HG02870 (cell line): ENCODE measurements around the gene BRI3.

Experiments
- ATAC-seq: cut with Tn5 transposase; IDR thresholded peaks from one replicate; pipeline ENCODE4 v1.9.1; 2021; ENCODE audit warnings: mild to moderate bottlenecking, moderate library complexity; ENCODE audit not compliant: unreplicated experiment

Gene BRI3

DNA sequence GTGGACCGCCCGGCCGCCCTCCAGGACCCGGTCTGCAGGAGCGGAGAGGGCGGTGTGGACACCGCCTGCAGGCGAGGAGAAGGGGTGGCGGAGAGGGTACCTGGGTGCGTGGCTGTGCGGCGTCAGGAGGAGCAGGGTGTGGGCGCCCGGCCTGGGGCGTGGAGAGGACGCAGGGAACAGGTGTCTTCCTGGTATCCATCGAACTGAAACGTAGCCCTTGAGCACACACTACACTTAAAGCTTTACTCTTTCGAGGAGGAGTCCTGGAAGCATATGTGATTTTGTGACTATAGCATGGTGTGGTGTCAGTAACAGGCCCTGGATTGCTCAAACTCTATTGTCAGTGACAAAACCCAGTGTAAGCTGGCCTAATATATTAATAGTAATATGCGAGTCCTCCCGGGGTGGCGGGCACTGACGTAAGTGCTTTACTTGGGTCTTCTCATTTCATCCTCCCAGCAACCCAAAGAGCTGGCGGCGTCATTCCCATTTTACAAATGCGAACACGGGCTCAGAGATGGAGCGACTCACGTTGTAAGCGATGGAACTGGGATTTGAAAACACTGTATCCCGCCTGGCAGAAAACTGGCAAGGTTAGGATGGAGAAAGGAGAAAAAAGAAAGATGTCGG is 28.9 kb upstream of the BRI3 start:
- ATAC-seq, result peak; percentile 25

DNA sequence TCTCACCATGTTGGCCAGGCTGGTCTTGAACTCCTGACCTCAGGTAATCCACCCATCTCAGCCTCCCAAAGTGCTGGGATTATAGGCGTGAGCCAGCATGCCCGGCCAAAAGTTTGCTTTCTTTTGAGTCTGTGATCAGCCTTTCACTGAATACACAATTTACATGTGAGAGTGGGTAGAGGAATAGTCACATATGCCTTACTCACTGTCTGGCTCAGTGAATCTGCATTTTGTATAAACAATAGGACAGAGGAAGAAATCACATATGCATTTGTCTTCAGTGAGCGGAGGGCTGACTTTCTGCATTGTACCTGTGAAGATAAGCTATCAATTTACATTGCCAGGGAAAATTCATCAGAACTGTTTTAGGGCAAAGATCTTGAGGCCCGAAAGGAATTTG is 27.0 kb upstream of the BRI3 start:
- no peak for ATAC-seq

DNA sequence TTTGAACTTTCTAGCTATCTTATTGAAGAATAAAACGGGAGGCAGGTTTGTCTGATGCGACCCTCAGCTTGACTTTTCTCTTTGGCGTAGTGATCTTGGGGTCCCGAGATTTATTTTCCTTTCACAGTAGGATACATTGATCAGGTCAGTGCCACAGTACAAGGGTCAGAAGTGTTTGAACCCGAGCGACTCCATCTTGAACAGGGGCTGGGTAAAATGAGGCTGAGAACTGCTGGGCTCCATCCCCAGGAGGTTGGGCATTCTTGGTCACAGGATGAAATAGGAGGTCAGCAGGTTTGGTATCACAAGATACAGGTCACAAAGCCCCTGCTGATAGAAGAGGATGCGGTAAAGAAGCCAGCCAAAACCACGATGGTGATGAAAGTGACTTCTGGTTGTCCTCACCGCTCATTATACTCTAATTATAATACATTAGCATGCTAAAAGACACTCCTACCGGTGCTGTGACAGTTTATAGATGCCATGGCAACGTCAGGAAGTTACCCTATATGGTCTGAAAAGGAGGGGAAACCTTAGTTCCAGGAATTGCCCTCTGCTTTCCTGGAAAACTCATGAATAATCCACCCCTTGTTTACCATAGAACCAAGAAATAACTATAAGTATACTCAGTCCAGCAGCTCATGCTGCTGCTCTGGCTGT is 26.4 kb upstream of the BRI3 start:
- ATAC-seq, result no peak

DNA sequence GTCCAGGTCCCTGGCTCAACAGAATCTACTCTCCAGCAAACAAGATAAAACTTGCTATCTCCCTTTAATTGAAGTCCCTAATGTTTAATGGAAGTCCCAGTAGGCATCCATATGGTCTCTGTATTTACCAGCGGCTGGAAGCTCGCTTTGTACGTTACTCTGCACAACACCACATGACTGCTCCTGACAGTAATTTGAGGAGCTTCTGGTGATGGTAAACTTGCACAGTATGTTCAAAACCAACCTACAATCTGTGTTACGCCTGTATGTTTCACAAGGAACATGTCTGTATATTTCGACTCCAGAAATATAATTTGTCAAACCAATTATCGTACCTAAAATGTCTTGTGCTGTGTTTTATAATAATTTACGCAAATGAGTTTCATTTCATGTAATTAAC is 25.1 kb upstream of the BRI3 start:
- no peak for ATAC-seq

DNA sequence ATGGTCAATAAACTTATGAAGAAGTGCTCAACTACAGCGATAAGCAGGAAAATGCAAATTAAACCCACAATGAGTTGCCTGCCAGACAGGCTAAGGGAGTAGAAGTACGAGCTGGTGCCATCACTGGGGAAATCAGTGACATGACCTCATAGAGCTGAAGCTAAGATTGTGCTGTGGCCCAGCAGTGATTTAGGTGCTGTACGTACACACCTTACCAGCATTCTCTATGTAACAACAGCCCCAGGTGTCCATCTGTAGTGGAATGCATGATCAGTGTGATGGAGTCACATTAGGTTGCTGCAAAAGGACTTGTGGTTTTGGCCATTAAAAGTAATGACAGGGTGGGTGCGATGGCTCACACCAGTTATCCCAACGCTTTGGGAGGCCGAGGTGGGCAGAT is 23.8 kb upstream of the BRI3 start:
- ATAC-seq, result no peak

DNA sequence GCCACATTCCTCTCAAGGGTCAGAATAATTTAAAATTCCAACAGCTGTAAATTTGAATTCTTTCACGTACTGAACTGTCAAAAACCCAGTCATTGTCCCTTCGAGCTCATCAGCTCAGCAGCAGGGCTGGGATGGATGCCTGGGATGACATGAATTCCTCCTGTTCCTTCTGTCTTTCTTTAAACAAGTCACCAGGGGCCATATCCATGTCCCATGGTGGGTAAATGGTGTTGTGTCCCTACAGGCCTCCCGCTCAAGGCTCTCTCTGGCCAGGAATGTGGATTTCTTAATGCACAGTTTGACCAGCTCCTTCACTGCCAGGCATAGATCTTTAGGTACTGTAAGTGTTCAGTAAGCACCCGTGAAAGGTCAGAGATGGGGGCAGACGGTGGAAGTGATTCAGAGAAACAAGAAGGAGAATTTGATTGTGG is 15.6 kb upstream of the BRI3 start:
- ATAC-seq, result no peak

DNA sequence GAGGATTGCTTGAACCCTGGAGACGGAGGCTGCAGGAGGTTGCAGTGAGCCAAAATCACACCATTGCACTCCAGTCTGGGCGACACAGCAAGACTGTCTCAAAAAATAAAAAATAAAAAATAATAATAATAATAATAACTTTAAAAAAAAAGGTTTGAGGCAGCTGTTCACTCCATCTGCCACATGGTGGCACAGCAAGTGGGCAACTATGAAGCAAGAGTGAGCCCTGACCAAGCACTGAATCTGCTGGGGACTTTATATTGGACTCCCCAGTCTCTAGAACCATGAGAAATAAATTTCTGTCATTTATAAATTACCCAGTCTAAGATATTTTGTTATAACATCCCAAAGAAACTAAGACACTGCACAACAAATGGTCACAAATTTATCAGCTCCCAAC is 14.6 kb upstream of the BRI3 start:
- no peak for ATAC-seq

DNA sequence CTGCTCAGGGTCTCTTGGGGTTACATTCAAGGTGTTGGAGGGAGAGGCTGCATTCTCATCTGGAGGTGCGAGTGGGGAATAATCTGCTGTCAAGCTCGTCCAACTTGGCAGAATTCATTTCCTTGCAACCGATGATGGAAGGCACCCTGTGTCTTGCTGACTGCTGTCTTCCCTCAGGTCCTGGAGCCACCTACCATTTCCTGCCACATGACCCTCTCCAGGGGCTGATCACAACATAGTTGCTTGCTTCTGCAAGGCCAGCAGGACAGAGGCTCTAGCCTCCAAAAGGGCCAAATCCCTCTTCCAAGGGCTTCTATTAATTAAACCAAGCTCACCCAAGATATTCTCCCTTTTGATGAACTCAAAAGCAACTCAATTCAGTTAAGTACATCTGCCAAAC is 14.2 kb upstream of the BRI3 start:
- ATAC-seq, result no peak

DNA sequence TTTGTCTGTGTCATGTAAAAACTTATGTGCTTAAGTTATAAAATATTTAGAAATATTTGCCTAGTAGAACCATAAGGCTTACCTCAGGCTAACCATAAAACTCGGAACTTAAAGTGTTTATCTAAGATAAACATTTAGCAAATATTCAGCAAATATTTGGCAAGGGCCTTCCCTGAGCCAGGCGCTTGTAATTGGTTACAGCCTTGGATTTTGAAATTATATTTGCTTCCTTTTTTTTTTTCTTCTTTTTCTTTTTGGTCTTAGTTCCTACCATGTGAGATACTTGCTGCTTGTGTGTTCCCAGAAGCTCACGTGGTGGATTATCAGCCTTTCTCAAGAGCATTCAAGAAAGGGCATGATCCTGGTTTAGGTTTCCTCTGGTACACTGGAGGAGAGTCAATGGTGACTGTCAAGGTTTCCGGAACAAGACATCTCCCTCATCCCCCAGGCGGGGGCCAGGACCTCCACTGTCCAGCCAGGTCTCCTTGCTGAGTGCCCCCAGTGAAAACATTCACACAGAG is 5.2 kb upstream of the BRI3 start:
- ATAC-seq, result no peak

DNA sequence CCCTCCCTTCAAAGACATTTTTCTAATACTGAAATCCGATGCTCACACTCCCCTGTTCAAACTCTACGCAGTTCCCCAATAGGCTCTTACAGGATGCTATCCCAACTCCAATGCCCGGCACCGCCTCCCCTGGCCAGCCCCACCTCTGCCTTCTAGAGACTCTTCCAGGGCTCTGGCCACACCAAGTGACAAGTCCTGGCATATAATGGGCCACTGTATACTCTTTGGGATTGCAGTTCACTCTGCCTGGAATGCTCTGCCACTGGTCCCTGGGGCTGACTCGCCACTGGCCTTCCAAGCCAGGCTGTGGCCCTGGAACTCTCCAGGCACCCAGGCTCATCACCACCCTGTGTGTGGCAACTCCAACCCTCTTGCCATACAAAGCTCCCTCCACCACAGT is 3.1 kb upstream of the BRI3 start:
- ATAC-seq, result no peak

DNA sequence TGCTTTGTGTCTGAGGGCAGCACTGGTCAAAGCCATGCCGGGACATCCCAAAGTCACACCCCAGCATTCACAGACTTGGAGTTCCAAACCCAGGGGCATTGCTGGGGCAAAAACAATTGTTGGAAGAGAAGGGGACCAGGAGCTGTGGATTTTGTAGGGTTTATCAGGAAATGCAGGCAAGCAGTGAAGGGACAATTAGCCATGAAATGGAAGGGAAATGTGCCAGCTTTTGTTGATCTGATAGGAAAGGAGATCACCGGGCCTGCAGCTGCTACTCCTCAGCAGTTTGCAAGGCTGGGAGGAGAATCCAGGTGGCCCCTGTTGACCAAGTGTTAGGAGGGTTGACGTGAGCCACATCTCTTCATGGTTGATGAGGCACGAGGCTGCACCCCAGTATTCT is 2.5 kb upstream of the BRI3 start:
- ATAC-seq, result no peak

DNA sequence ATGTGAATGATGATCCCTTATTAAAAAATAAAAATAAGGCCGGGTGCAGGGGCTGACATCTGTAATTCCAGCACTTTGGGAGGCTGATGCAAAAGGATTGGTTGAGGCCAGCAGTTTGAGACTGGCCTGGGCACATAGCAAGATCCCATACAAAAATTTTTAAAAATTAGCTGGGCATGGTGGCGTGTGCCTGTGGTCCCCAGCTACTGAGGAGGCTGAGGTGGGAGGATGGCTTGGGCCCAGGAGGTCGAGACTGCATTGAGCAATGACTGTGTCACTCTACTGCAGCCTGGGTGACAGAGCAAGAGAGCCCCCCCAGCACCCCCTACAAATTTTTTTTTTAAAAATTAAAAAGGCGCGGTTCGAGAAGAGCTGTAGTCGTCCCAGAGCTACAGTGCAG is 1.2 kb upstream of the BRI3 start:
- ATAC-seq, result no peak

DNA sequence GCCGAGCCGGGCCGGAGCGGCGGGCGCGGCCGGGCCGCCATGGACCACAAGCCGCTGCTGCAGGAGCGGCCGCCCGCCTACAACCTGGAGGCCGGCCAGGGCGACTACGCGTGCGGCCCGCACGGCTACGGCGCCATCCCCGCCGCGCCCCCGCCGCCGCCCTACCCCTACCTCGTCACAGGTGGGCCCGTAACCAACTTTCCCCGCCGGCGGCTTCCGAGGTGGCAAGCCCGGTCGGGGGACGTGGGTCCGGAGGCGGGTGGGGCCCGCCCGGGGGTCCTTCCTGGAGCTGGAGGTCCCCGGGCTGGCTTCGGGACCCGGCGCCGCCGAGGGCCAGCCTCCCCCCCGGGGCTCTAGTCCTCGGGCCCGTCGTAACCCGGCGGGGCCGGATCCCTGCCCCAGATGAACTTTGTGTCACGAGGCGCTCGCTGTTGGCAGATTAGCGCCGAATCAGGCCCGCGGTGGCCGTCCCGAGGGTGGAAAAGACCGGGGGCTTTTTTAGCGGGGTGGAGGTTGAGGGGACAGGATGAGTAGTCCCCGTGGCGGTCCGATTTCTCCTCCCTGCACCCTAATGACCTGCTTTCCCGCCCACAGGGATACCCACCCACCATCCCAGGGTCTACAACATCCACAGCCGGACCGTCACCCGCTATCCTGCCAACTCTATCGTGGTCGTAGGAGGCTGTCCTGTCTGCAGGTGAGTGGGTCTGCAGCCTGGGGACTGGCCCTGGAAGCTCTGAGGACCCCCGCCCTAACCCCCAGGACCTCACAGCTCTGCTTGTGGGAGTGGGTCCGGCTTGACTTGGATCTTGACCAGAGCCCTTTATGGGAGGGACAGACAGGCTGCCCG is 496 bp downstream of the BRI3 start:
- peak; percentile 30 for ATAC-seq

DNA sequence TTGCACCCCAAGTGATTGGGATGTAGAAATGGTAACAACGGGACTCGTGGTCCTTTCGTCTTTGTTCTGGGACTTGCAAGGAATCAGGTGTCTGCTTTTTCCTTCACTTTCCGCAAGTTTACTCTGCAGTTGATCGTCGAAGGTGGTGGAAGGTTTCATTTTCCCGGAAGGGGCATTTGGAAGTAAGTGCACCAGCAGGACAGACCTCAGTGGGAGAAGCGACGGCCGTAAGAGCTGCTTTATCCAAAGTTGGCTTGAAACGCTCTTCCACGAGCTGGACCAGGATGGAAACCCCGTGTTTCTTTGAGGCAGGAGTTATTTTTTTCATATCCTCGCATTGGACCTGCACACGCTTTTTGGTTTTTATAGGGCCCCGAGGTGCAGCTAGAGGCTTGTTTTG is 1.2 kb downstream of the BRI3 start:
- no peak for ATAC-seq

DNA sequence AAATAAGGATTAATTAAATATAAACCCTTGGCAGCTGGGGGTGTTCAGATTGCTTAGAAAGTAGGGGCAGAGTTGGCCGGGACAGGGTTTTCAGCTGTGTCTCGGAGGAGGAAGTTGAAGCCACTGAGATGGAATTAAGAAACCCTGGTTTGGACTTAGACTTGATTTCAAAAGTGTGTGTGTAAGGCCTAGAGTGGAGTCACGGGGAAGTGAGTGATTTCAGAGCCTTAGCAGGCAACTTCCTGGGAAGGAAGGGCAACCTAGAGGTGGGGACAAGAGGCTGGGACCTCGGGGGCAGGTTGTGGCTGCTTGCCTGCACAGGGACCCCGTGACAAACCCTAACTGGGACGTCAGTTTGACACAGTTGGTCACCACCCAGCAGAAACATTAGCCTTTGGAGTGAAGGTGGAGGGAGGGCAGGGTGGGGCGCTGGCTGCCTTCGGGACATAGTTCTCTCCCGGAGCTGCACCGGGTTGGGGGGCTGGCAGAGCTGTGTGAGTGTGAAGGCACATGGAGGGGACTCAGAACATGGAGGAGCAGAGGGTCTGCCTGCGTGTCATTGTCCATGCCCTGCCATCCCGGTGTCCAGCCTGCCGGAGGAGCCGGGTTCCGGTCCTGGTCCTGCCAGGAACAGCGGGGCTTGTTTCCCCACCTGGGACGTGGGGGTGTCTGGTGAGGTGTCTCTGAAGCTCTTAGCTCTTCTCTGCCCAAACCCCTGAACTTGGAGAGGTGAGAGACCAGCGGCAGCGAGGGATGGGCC is 1.8 kb downstream of the BRI3 start:
- ATAC-seq, result no peak

DNA sequence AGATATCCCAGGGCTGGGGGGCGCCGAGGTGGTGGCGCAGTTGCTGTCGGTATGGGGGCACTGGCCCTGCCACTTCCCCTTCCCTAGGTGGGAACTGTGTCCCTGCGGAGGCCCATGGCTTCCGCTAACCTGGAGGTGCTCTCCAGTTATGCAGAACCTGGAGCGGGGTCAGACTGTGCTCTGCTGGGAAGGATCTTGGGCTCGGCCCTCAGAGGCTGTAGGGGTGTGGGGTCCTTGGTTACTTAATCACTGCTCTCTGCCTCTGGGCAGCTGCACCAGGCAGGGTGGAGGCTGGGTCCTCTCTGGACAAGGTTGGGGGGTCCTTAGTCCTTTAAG is 2.4 kb downstream of the BRI3 start:
- no peak for ATAC-seq

DNA sequence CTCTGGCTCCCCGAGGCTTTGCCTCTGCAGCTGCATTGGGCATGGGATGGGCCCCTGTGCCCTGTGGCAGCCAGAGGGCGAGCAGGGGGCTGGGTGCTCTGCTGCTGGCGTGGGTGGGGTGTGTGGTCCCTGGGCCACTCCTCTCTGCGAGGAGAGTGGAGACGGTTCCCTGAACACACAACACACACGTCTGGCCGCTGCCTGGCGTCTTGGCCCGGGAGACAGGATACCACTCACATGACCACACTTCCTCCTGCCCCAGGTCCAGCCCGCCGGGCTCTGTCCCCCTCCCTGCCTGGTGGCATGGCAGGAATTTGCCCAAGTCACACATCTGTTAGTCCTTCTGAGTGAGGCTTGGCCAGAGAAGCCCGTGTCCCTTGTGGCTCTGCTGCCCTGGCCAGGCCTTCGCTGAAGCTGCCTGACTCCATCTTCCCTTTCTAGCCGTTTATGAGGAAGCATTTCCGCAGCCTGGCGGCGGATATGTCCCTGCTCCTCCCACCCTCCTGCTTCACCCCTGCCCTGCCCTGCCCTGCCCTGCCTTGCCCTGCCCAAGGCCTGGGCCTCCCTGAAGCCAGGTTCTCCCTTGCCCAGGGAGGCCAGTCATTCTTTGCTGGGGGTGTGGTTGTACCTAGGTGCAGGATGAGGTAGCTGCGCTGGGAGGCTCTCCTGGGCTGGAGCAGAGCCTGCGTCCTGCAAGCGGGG is 3.0 kb downstream of the BRI3 start:
- no peak for ATAC-seq

DNA sequence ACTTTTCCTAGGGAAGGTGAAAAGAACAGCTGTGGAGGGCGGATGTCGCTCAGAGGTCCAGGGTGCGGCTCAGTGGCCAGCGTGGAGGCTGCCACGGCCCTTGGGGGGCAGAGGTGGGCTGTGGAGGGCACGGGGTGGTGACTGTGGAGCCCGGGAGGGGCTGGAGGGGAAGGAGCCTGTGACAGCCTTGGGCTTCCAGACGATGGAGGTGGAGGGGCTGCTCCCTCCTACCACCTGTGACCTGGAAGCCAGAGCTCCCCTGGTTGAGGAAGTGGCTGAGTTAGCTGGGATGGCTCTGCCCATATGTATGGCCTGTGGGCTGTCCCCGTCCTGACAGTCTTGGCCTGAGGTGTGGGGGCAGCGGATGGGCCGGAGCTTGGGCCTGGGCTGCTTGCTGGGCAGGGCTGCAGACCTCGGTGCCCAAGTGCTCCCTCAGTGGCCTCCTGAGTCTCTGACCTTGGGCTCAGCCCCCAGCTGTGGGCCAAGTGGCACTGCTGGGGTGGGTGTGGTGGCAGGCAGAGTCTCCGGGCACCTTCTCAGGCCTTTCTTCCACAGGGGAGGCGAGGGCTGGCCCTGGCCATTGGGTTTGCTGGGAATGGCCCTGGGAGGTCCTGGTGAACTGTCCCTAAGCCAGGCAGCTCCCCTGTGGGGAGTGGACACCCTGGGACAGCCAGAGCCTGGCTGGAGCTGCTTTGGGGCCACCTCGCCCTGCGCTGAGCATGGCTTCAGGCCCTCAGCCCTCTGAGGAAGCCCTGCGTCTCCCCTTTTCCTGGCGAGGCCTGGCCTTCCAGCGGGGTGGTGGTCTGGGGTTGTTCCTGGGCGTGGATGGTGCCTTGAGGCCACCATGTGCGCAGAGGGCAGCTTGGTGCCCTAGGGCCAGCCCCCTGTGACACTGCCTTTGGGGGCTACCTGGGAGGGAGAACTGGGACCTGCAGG is 3.9 kb downstream of the BRI3 start:
- ATAC-seq, result no peak

DNA sequence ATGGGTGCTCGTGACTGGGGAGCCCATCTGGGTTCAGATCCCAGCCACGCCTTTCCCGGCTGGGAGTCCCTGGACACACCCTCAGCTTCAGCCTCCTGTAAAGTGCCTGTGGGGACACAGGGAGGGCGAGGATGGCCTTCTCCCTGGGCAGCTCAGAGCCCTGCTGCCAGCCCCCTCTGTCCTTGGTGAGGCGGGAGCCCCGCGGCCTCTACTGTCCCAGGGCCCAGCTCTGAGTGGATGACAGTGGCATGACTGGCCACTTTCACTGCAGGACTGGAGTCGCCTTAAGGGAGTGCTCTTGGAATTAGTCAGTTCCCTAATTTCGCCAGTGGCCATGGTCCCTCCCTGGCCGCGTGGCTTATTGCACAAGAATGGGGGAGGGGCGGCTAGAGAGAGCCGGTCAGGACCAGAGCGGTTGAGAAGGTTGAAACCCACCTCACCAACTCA is 4.6 kb downstream of the BRI3 start:
- no peak for ATAC-seq
